ENCODE results near the gene ANKS1B.

The ANKS1B gene

GRCh38 chr12:98912401-98912974 lies 1072.2 kb downstream of the ANKS1B start:
- ChIA-PET POLR2A (no interaction called here), CTCF (interaction anchor here (1.4 kb wide), 1 partner anchor 14 kb away, joined by 8 read pairs; no protein-coding TSS in a partner anchor)
- DNase-seq (ENCODE audit: extremely low spot score), result no peak
- TF ChIP-seq, protein P1, sequence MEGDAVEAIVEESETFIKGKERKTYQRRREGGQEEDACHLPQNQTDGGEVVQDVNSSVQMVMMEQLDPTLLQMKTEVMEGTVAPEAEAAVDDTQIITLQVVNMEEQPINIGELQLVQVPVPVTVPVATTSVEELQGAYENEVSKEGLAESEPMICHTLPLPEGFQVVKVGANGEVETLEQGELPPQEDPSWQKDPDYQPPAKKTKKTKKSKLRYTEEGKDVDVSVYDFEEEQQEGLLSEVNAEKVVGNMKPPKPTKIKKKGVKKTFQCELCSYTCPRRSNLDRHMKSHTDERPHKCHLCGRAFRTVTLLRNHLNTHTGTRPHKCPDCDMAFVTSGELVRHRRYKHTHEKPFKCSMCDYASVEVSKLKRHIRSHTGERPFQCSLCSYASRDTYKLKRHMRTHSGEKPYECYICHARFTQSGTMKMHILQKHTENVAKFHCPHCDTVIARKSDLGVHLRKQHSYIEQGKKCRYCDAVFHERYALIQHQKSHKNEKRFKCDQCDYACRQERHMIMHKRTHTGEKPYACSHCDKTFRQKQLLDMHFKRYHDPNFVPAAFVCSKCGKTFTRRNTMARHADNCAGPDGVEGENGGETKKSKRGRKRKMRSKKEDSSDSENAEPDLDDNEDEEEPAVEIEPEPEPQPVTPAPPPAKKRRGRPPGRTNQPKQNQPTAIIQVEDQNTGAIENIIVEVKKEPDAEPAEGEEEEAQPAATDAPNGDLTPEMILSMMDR (IDR thresholded peaks at IDR 0.05; ENCODE audit: control extremely low read depth, extremely low read depth, low read depth, missing control alignments), result no peak

GRCh38 chr12:98911396-98911795 lies 1073.3 kb downstream of the ANKS1B start:
- DNase-seq (ENCODE audit: extremely low spot score), result no peak
- ChIA-PET POLR2A (no interaction called here), CTCF (no interaction called here)
- TF ChIP-seq, protein P1 (IDR thresholded peaks at IDR 0.05; ENCODE audit: control extremely low read depth, extremely low read depth, low read depth, missing control alignments), result no peak

DNA sequence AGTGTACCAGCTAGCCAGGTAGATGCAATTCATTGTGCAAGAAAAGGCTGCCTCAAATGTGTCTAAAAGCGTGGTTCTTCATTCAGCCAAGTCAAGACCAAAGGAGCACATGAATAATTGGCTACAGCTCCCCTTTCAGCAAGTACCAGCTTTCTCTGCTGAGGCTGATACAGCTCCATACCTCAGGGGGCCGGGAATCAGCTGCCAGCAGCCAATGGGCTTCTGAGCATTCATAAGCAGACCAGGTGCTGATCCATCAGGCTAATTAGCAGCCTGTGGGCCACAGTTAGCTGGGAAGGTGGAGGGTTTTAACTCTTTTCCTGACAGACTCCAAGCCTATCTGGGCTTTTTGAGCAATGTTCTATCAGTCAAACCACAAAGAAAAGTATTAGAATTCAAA lies 1075.0 kb downstream of the ANKS1B start:
- ChIA-PET POLR2A (no interaction called here), CTCF (no interaction called here)
- TF ChIP-seq, protein P1 (IDR thresholded peaks at IDR 0.05; ENCODE audit: control extremely low read depth, extremely low read depth, low read depth, missing control alignments), result no peak
- no peak for DNase-seq (ENCODE audit: extremely low spot score)

DNA sequence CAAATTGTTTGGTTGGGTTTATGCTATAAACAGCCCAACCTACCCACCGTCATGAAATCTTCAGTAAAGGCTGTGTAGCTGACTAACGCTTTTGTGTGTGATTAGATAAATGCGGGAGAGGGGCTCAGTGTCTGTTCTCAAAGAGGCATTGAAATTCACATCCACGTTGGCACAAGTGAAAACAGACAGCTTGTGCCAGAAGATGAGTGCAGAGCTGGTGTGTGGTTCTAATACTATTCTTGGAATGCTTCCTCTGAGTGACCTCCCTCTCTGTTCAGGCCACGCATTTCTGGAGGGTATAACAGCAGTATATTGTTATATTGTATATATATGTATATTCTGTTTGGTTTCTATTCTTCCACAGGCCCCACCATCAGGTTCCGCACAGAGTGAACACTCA lies 1075.9 kb downstream of the ANKS1B start:
- TF ChIP-seq, protein P1 (IDR thresholded peaks at IDR 0.05; ENCODE audit: control extremely low read depth, extremely low read depth, low read depth, missing control alignments), result no peak
- DNase-seq (ENCODE audit: extremely low spot score), result no peak
- ChIA-PET POLR2A (no interaction called here), CTCF (no interaction called here)

DNA sequence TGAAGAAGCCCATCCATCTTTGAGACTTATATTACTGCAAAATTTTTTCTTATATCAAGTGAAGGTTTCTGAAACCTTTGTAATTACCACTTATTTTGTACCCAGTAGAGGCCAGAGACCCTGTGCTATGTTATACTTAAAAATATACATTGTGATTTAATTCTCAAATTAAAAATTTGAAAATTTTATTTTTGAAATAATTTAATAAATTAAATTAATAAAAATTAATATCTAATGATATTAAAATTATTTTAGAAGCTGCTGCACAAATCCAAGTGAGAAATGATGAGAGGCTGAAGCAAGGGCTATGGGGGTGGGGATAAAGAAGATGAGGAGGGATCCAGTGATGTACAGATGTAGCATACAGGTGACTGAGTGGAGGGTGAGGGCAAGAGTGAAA lies 1080.9 kb downstream of the ANKS1B start:
- CTCF ChIA-PET, result no interaction called here
- TF ChIP-seq, protein P1 (IDR thresholded peaks at IDR 0.05; ENCODE audit: control extremely low read depth, extremely low read depth, low read depth, missing control alignments), result no peak
- POLR2A ChIA-PET, result no interaction called here
- no peak for DNase-seq (ENCODE audit: extremely low spot score)

GRCh38 chr12:98901189-98901588 lies 1083.5 kb downstream of the ANKS1B start:
- POLR2A ChIA-PET, result no interaction called here
- TF ChIP-seq, protein P1 (IDR thresholded peaks at IDR 0.05; ENCODE audit: control extremely low read depth, extremely low read depth, low read depth, missing control alignments), result no peak

More at GRCh38 chr12:98901189-98901588, 1083.5 kb downstream of the ANKS1B start:
- CTCF ChIA-PET, result interaction anchor here (1.0 kb wide), 1 partner anchor 29 kb away, joined by 4 read pairs; no protein-coding TSS in a partner anchor
- DNase-seq (ENCODE audit: extremely low spot score), result no peak

Measured in GM10248 (cell line).